ENCODE data around the gene IFNL4.
"Not testable (repeated sequence)": the region's sequence is repeated elsewhere in the genome, so short reads cannot be mapped to it uniquely, and the experiment has no call there.

IFNL4 gene

GRCh38 chr19:39223703-39224279, 24.9 kb downstream of the IFNL4 start:
- no CpG with 5 or more reads among the region's 4 CpGs for WGBS (ENCODE audit: insufficient coverage, insufficient read length)
- DNase-seq (ENCODE audit: low read depth, low spot score): no peak

GRCh38 chr19:39219108-39219507, 29.5 kb downstream of the IFNL4 start:
- WGBS (ENCODE audit: insufficient coverage, insufficient read length): no CpG with 5 or more reads among the region's 10 CpGs

More at GRCh38 chr19:39223703-39224279, 24.9 kb downstream of the IFNL4 start:
- Histone ChIP-seq H3K36me3 (ENCODE audit: control insufficient read depth, insufficient read depth, low read length) (no peaks in the 10 kb centered on the region), H3K27me3 (ENCODE audit: control insufficient read depth, insufficient read depth, low read length) (no peaks in the 10 kb centered on the region), H3K9me3 (ENCODE audit: control insufficient read depth, insufficient read depth, low read length) (no peaks in the 10 kb centered on the region), H3K4me1 (ENCODE audit: control insufficient read depth, insufficient read depth, low read length) (no peaks in the 10 kb centered on the region), H3K27ac (ENCODE audit: low read length) (no peak overlapping the region), H3K4me3 (ENCODE audit: low read length) (no peak overlapping the region)

GRCh38 chr19:39218230-39219007, 30.2 kb downstream of the IFNL4 start:
- Histone ChIP-seq H3K36me3 (ENCODE audit: control insufficient read depth, insufficient read depth, low read length) (0 out of 2 replicates have a peak, but pooled peaks cover 2% of the 10 kb centered on the region), H3K9me3 (ENCODE audit: control insufficient read depth, insufficient read depth, low read length) (no peaks in the 10 kb centered on the region), H3K4me3 (ENCODE audit: low read length) (no peak overlapping the region), H3K4me1 (ENCODE audit: control insufficient read depth, insufficient read depth, low read length) (no peaks in the 10 kb centered on the region), H3K27me3 (ENCODE audit: control insufficient read depth, insufficient read depth, low read length) (no peaks in the 10 kb centered on the region), H3K27ac (ENCODE audit: low read length) (no peak overlapping the region)
- DNase-seq (ENCODE audit: low read depth, low spot score): no peak
- no CpG with 5 or more reads among the region's 15 CpGs for WGBS (ENCODE audit: insufficient coverage, insufficient read length)

More at GRCh38 chr19:39219108-39219507, 29.5 kb downstream of the IFNL4 start:
- not testable (repeated sequence) for H3K4me3 ChIP-seq (ENCODE audit: low read length); H3K9me3 ChIP-seq (ENCODE audit: control insufficient read depth, insufficient read depth, low read length); H3K27ac ChIP-seq (ENCODE audit: low read length); DNase-seq (ENCODE audit: low read depth, low spot score); H3K27me3 ChIP-seq (ENCODE audit: control insufficient read depth, insufficient read depth, low read length); H3K4me1 ChIP-seq (ENCODE audit: control insufficient read depth, insufficient read depth, low read length); H3K36me3 ChIP-seq (ENCODE audit: control insufficient read depth, insufficient read depth, low read length)

GRCh38 chr19:39217094-39217493, 31.6 kb downstream of the IFNL4 start:
- WGBS (ENCODE audit: insufficient coverage, insufficient read length): no CpG with 5 or more reads among the region's 5 CpGs
- Histone ChIP-seq H3K4me3 (ENCODE audit: low read length) (no peak overlapping the region), H3K4me1 (ENCODE audit: control insufficient read depth, insufficient read depth, low read length) (no peaks in the 10 kb centered on the region), H3K36me3 (ENCODE audit: control insufficient read depth, insufficient read depth, low read length) (0 out of 2 replicates have a peak, but pooled peaks cover 2% of the 10 kb centered on the region), H3K27me3 (ENCODE audit: control insufficient read depth, insufficient read depth, low read length) (no peaks in the 10 kb centered on the region), H3K9me3 (ENCODE audit: control insufficient read depth, insufficient read depth, low read length) (no peaks in the 10 kb centered on the region), H3K27ac (ENCODE audit: low read length) (no peak overlapping the region)
- DNase-seq (ENCODE audit: low read depth, low spot score): no peak

- DNase-seq (ENCODE audit: low read depth, low spot score); H3K36me3 ChIP-seq (ENCODE audit: control insufficient read depth, insufficient read depth, low read length): not testable (repeated sequence)
- WGBS (ENCODE audit: insufficient coverage, insufficient read length): no CpG with 5 or more reads among the region's 3 CpGs
Observed at GRCh38 chr19:39215323-39215722, 33.3 kb downstream of the IFNL4 start.

GRCh38 chr19:39212375-39212742, 36.3 kb downstream of the IFNL4 start:
- WGBS (ENCODE audit: insufficient coverage, insufficient read length): no CpG with 5 or more reads among the region's 8 CpGs
- H3K9me3 ChIP-seq (ENCODE audit: control insufficient read depth, insufficient read depth, low read length): no peaks in the 10 kb centered on the region
- no peaks in the 10 kb centered on the region; the same call in 1 of the 2 replicates for H3K4me1 ChIP-seq (ENCODE audit: control insufficient read depth, insufficient read depth, low read length)
- H3K4me3 ChIP-seq (ENCODE audit: low read length): no peak overlapping the region
- H3K36me3 ChIP-seq (ENCODE audit: control insufficient read depth, insufficient read depth, low read length): 0 out of 2 replicates have a peak, but pooled peaks cover 2% of the 10 kb centered on the region
- no peaks in the 10 kb centered on the region; the same call in 1 of the 2 replicates for H3K27me3 ChIP-seq (ENCODE audit: control insufficient read depth, insufficient read depth, low read length)
- no peak for DNase-seq (ENCODE audit: low read depth, low spot score)
- H3K27ac ChIP-seq (ENCODE audit: low read length): no peak overlapping the region

More at GRCh38 chr19:39215323-39215722, 33.3 kb downstream of the IFNL4 start:
- H3K27me3 ChIP-seq (ENCODE audit: control insufficient read depth, insufficient read depth, low read length); H3K4me3 ChIP-seq (ENCODE audit: low read length); H3K9me3 ChIP-seq (ENCODE audit: control insufficient read depth, insufficient read depth, low read length); H3K27ac ChIP-seq (ENCODE audit: low read length); H3K4me1 ChIP-seq (ENCODE audit: control insufficient read depth, insufficient read depth, low read length): not testable (repeated sequence)

GRCh38 chr19:39211731-39212374, 36.8 kb downstream of the IFNL4 start:
- H3K4me3 ChIP-seq (ENCODE audit: low read length): no peak overlapping the region
- no peaks in the 10 kb centered on the region for H3K36me3 ChIP-seq (ENCODE audit: control insufficient read depth, insufficient read depth, low read length)
- WGBS (ENCODE audit: insufficient coverage, insufficient read length): no CpG with 5 or more reads among the region's 13 CpGs
- H3K9me3 ChIP-seq (ENCODE audit: control insufficient read depth, insufficient read depth, low read length): no peaks in the 10 kb centered on the region
- no peaks in the 10 kb centered on the region; the same call in 1 of the 2 replicates for H3K4me1 ChIP-seq (ENCODE audit: control insufficient read depth, insufficient read depth, low read length)
- no peaks in the 10 kb centered on the region; the same call in 1 of the 2 replicates for H3K27me3 ChIP-seq (ENCODE audit: control insufficient read depth, insufficient read depth, low read length)
- H3K27ac ChIP-seq (ENCODE audit: low read length): no peak overlapping the region
- DNase-seq (ENCODE audit: low read depth, low spot score): no peak

- H3K27ac ChIP-seq (ENCODE audit: low read length): no peak overlapping the region
- H3K4me1 ChIP-seq (ENCODE audit: control insufficient read depth, insufficient read depth, low read length): peaks cover under 1% of the 10 kb centered on the region
- H3K36me3 ChIP-seq (ENCODE audit: control insufficient read depth, insufficient read depth, low read length): no peaks in the 10 kb centered on the region
- H3K9me3 ChIP-seq (ENCODE audit: control insufficient read depth, insufficient read depth, low read length): no peaks in the 10 kb centered on the region
- no peak for DNase-seq (ENCODE audit: low read depth, low spot score)
- no peaks in the 10 kb centered on the region; the same call in 1 of the 2 replicates for H3K27me3 ChIP-seq (ENCODE audit: control insufficient read depth, insufficient read depth, low read length)
- no CpG with 5 or more reads among the region's 7 CpGs for WGBS (ENCODE audit: insufficient coverage, insufficient read length)
- H3K4me3 ChIP-seq (ENCODE audit: low read length): no peak overlapping the region
Observed at GRCh38 chr19:39209196-39209595, 39.5 kb downstream of the IFNL4 start.

- Histone ChIP-seq H3K4me1 (ENCODE audit: control insufficient read depth, insufficient read depth, low read length) (peaks cover 6% of the 10 kb centered on the region), H3K4me3 (ENCODE audit: low read length) (no peak overlapping the region; the same call in 1 of the 2 replicates), H3K36me3 (ENCODE audit: control insufficient read depth, insufficient read depth, low read length) (no peaks in the 10 kb centered on the region), H3K27ac (ENCODE audit: low read length) (no peak overlapping the region), H3K27me3 (ENCODE audit: control insufficient read depth, insufficient read depth, low read length) (no peaks in the 10 kb centered on the region; the same call in none of the 2 replicates), H3K9me3 (ENCODE audit: control insufficient read depth, insufficient read depth, low read length) (no peaks in the 10 kb centered on the region)
- WGBS (ENCODE audit: insufficient coverage, insufficient read length): no CpG with 5 or more reads among the region's 9 CpGs
- no peak for DNase-seq (ENCODE audit: low read depth, low spot score)
Observed at GRCh38 chr19:39208175-39208795, 40.4 kb downstream of the IFNL4 start.

- no peak for DNase-seq (ENCODE audit: low read depth, low spot score)
- Histone ChIP-seq H3K27ac (ENCODE audit: low read length) (no peak overlapping the region), H3K9me3 (ENCODE audit: control insufficient read depth, insufficient read depth, low read length) (no peaks in the 10 kb centered on the region), H3K36me3 (ENCODE audit: control insufficient read depth, insufficient read depth, low read length) (no peaks in the 10 kb centered on the region), H3K27me3 (ENCODE audit: control insufficient read depth, insufficient read depth, low read length) (peaks cover 1% of the 10 kb centered on the region), H3K4me1 (ENCODE audit: control insufficient read depth, insufficient read depth, low read length) (peaks cover 6% of the 10 kb centered on the region), H3K4me3 (ENCODE audit: low read length) (no peak overlapping the region)
- WGBS (ENCODE audit: insufficient coverage, insufficient read length): no CpG with 5 or more reads among the region's 6 CpGs
Observed at GRCh38 chr19:39207293-39207836, 41.3 kb downstream of the IFNL4 start.

Measured in iPS DF 6.9 (cell line).